Small intestine (tissue), 7 donors: Measurements from ENCODE around the gene SPG7. TPM values are rescaled to one million over a fixed set of nuclear protein-coding genes. Genes with fewer than 3 reads are reported as not detected.

Source experiments
- DNase-seq, 2 donors: peaks; one replicate each; pipeline versions ENCODE4 v3.0.0 to v3.0.0-alpha.2; 2013
- FAIRE-seq: peaks from 2 replicates; lab custom pipeline; 2012; peaks lifted over from hg19 to GRCh38; lab: Jason Lieb, UNC
- H3K27ac ChIP-seq, 3 donors: one replicate each; pipeline ENCODE4 v1.5.1; 2013; ENCODE audit warnings: low read length in 2 of 3, mild to moderate bottlenecking in 2 of 3, control low read depth in 1 of 3, inconsistent platforms in 1 of 3, low read depth in 1 of 3, moderate library complexity in 1 of 3
- H3K27me3 ChIP-seq, 3 donors: one replicate each; pipeline ENCODE4 v1.6.1; 2013; ENCODE audit warnings: low read length in 3 of 3, inconsistent platforms in 1 of 3; ENCODE audit not compliant: control insufficient read depth in 3 of 3, insufficient read depth in 3 of 3
- H3K36me3 ChIP-seq, 3 donors: one replicate each; pipeline ENCODE4 v1.6.1; 2013; ENCODE audit warnings: low read length in 3 of 3, inconsistent platforms in 1 of 3, low read depth in 1 of 3, mild to moderate bottlenecking in 1 of 3, moderate library complexity in 1 of 3; ENCODE audit not compliant: control insufficient read depth in 3 of 3, insufficient read depth in 2 of 3
- H3K4me1 ChIP-seq, 3 donors: one replicate each; pipeline ENCODE4 v1.6.1; 2013; ENCODE audit warnings: low read length in 2 of 3, inconsistent platforms in 1 of 3, low read depth in 1 of 3, mild to moderate bottlenecking in 1 of 3, moderate library complexity in 1 of 3; ENCODE audit not compliant: control insufficient read depth in 3 of 3, insufficient read depth in 2 of 3
- H3K4me3 ChIP-seq, 3 donors: one replicate each; pipeline ENCODE4 v1.5.1; 2013; ENCODE audit warnings: low read length in 3 of 3, control low read depth in 1 of 3, inconsistent platforms in 1 of 3, low read depth in 1 of 3, mild to moderate bottlenecking in 1 of 3, moderate library complexity in 1 of 3
- H3K9me3 ChIP-seq, 2 donors: one replicate each; pipeline ENCODE4 v1.6.1; 2013; ENCODE audit warnings: low read depth in 1 of 2, low read length in 1 of 2; ENCODE audit not compliant: control insufficient read depth in 2 of 2, insufficient read depth in 1 of 2
- WGBS, 3 donors: extraction: QIAGEN DNeasy Blood & Tissue Kit; methylation state at CpG; one replicate each; pipeline ENCODE4 v1.1.7; 2013; 5-methylcytosine and 5-hydroxymethylcytosine counted together
- polyA plus RNA-seq, 4 donors: library from polyadenylated mRNA; stranded (reverse) in 3 of 4; unstranded in 1 of 4; fragments of 200-250 nt in 3 of 4; fragments of 120-200 nt in 1 of 4; gene quantifications; one replicate each; pipeline versions ENCODE4 v1.2.1 to v1.2.3, GENCODE V29; 2013
- donor health status: healthy with polysubstance abuse.
- donor health status: control.
- donor health status: control.
- donor health status: Bipolar disorder and iron deficiency.
- donor health status: healthy.

Gene SPG7
- polyA plus RNA-seq, 4 donors, result 89.1 to 245 (median 179) TPM

GRCh38 chr16:89553733-89554132 lies 45.5 kb downstream of the SPG7 start:
- WGBS, 3 donors, result 91 to 93% (median 92%) methylated on average over 11 to 18 of the region's 18 CpGs
- H3K27ac ChIP-seq, result no peak overlapping the region
- no peaks in the 10 kb centered on the region for H3K27me3 ChIP-seq
- H3K9me3 ChIP-seq, result no peaks in the 10 kb centered on the region
- DNase-seq (no peak), FAIRE-seq (no peak)
- no peak overlapping the region for H3K4me3 ChIP-seq
- no peaks in the 10 kb centered on the region for H3K4me1 ChIP-seq
- peaks cover 3 to 94% (median 8%) of the 10 kb centered on the region in 3 donors for H3K36me3 ChIP-seq

DNA sequence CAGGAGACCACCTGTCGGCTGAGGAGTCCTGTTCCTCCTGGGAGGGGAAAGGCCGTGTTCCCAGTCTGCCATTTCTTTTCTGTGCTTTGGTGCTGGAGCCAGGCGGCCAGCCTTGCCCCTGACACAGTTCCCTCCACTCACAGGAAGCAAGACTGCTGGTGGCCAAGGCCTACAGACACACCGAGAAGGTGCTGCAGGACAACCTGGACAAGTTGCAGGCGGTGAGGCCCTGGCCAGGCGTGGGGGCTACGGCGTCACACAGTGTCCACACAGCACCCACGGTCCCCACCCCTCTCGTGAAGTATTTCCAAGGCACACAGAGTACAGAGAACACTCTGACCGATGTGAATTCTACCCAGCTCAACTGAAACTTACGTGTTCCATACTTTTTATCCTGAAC lies 46.1 kb downstream of the SPG7 start:
- DNase-seq, result no peak
- no peak overlapping the region for H3K4me3 ChIP-seq
- peaks cover 0 to 88% (median 8%) of the 10 kb centered on the region in 3 donors for H3K36me3 ChIP-seq
- H3K9me3 ChIP-seq, result no peaks in the 10 kb centered on the region
- H3K27ac ChIP-seq, result no peak overlapping the region
- WGBS, 3 donors, result 94 to 97% (median 97%) methylated on average over 12 of the region's 12 CpGs
- no peaks in the 10 kb centered on the region for H3K27me3 ChIP-seq
- FAIRE-seq, result no peak
- no peaks in the 10 kb centered on the region for H3K4me1 ChIP-seq

- 94 to 97% (median 94%) methylated on average over 16 of the region's 16 CpGs for WGBS, 3 donors
- peaks cover 0 to 80% (median 8%) of the 10 kb centered on the region in 3 donors for H3K36me3 ChIP-seq
Observed at GRCh38 chr16:89555265-89555664, 47.1 kb downstream of the SPG7 start.

GRCh38 chr16:89555780-89556179 lies 47.6 kb downstream of the SPG7 start:
- WGBS, 3 donors, result 90 to 92% (median 90%) methylated on average over 13 of the region's 13 CpGs
- H3K36me3 ChIP-seq, result peaks cover 0 to 75% (median 8%) of the 10 kb centered on the region in 3 donors
- DNase-seq (no peak), FAIRE-seq (no peak)
- no peaks in the 10 kb centered on the region for H3K27me3 ChIP-seq
- peaks cover 0 to 4% (median 0%) of the 10 kb centered on the region in 3 donors for H3K4me1 ChIP-seq
- no peak overlapping the region for H3K4me3 ChIP-seq
- no peaks in the 10 kb centered on the region for H3K9me3 ChIP-seq
- no peak overlapping the region for H3K27ac ChIP-seq

More at GRCh38 chr16:89555265-89555664, 47.1 kb downstream of the SPG7 start:
- no peaks in the 10 kb centered on the region for H3K27me3 ChIP-seq
- FAIRE-seq, result no peak
- DNase-seq, result no peak
- no peak overlapping the region for H3K27ac ChIP-seq
- peaks cover 0 to 4% (median 0%) of the 10 kb centered on the region in 3 donors for H3K4me1 ChIP-seq
- no peaks in the 10 kb centered on the region for H3K9me3 ChIP-seq
- H3K4me3 ChIP-seq, result no peak overlapping the region

DNA sequence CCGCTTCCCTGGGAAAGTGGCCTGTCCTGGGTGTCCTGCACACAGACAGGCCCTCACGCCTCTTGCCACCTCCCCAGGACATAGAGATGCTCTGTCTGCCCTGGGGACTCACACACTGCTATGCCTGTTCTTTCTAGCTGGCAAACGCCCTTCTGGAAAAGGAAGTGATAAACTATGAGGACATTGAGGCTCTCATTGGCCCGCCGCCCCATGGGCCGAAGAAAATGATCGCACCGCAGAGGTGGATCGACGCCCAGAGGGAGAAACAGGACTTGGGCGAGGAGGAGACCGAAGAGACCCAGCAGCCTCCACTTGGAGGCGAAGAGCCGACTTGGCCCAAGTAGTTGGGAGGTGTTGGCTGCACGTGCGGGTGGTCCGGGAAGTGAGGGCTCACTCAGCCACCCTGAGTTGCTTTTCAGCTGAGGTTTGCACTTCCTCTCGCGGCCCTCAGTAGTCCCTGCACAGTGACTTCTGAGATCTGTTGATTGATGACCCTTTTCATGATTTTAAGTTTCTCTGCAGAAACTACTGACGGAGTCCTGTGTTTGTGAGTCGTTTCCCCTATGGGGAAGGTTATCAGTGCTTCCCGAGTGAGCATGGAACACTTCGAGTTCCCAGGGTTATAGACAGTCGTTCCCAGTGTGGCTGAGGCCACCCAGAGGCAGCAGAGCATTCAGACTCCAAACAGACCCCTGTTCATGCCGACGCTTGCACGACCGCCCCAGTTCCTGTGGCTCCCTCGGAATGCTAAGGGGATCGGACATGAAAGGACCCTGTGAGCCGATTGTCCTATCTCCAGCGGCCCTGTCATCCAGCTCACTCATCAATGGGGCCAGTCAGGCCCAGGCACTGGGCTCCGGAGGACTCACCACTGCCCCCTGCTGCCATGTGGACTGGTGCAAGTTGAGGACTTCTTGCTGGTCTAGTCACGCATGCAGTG lies 48.8 kb downstream of the SPG7 start:
- DNase-seq, result peak; percentile 81 to 85
- Histone ChIP-seq H3K4me1 (peaks cover 0 to 9% (median 0%) of the 10 kb centered on the region in 3 donors), H3K36me3 (peaks cover 0 to 72% (median 7%) of the 10 kb centered on the region in 3 donors), H3K9me3 (no peaks in the 10 kb centered on the region), H3K4me3 (no peak overlapping the region), H3K27ac (peak overlapping the region in 1 of 3 donors; percentile 17), H3K27me3 (no peaks in the 10 kb centered on the region)
- FAIRE-seq, result no peak
- WGBS, 3 donors, result 59 to 68% (median 64%) methylated on average over 34 of the region's 34 CpGs

- no peak for FAIRE-seq
- H3K27ac ChIP-seq, result peak overlapping the region in 1 of 3 donors; percentile 17
- 54 to 78% (median 72%) methylated on average over 19 of the region's 19 CpGs for WGBS, 3 donors
Observed at GRCh38 chr16:89557690-89558490, 49.7 kb downstream of the SPG7 start.

DNA sequence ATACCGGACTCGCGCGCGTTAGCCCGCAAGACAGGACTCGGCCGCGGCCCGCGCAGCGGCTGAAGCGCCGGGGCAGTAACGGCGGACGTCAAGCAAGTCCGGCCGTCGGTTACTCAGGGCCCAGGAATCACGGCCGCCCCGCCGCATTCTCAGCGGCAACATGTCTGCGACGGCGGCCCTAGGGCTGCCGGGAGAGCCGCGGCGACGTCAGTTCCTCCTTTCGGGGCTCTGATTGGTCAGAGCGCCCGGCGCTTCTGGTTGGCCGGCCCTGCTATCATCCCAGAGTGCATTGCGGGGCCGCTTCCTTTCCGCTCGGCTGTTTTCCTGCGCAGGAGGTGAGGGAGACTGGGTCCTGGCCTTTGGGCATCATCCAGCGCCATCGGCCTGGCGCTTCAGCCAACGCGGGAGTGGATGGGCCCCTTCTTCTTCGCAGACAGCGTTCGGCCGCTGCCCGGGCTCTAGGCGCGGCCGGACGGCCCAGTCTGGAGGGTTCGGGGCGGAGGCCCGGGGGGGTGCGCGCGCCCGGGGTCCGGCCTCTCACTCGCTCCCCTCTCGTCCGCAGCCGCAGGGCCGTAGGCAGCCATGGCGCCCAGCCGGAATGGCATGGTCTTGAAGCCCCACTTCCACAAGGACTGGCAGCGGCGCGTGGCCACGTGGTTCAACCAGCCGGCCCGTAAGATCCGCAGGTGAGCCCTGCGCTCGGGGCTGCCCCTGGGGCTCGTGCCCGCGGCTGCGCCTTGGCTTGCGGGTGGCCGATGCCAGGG lies 52.4 kb downstream of the SPG7 start, which contains the start of gene RPL13:
Gene RPL13 (plus strand): TSS at position 305 of the 764 bp plus-strand sequence. CDS start 278 bp downstream, at position 583.
- DNase-seq, result peak; percentile 96 to 97
- peaks cover 12 to 72% (median 17%) of the 10 kb centered on the region in 3 donors for H3K36me3 ChIP-seq
- no peak for FAIRE-seq
- H3K4me1 ChIP-seq, result peaks cover 2 to 43% (median 6%) of the 10 kb centered on the region in 3 donors
- H3K9me3 ChIP-seq, result peaks cover 0 to 4% of the 10 kb centered on the region in 2 donors
- H3K27ac ChIP-seq, result peak within 1 kb of the TSS; percentile 91 to 99 (median 96)
- peak within 1 kb of the TSS; percentile 55 to 89 (median 79) for H3K4me3 ChIP-seq
- 0 to 1% (median 0%) methylated on average over 72 to 87 of the region's 87 CpGs for WGBS, 3 donors
- H3K27me3 ChIP-seq, result no peaks in the 10 kb centered on the region

More at GRCh38 chr16:89557690-89558490, 49.7 kb downstream of the SPG7 start:
- Histone ChIP-seq H3K4me1 (peaks cover 0 to 17% (median 2%) of the 10 kb centered on the region in 3 donors), H3K9me3 (peaks cover 0 to 2% of the 10 kb centered on the region in 2 donors), H3K4me3 (no peak overlapping the region), H3K36me3 (peaks cover 2 to 72% (median 11%) of the 10 kb centered on the region in 3 donors), H3K27me3 (no peaks in the 10 kb centered on the region)
- DNase-seq, result peak in 1 of 2 donors; percentile 62
